ENCODE results near the gene MPDZ.

DNA sequence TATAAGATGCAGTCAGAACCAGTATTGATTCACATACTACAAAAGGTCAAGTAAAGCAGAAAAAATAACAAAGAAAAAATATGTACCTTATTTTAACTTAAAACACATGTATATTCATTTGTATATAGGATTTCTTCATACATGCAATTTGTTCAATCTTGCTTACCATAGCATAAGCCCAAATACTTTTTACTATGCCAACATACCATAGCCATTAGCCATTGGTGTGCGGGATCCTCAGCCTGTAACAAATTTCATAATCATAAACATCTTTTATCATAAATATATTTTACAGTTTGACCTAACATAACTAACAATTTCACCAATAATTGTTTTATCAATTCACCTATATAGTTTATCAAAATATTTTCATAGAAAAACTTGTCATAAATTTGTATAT lies 51.1 kb downstream of the MPDZ start:
- TF ChIP-seq POLR2A (IDR thresholded peaks at IDR 0.05) (no peak), CTCF (IDR thresholded peaks at IDR 0.05) (no peak)
